Measurements from ENCODE around the gene GRWD1.
"Not testable (repeated sequence)": the region's sequence is repeated elsewhere in the genome, so short reads cannot be mapped to it uniquely, and the experiment has no call there.

Gene GRWD1

GRCh38 chr19:48480558-48481500 is 35.0 kb downstream of the GRWD1 start:
- DNase-seq, result no peak

DNA sequence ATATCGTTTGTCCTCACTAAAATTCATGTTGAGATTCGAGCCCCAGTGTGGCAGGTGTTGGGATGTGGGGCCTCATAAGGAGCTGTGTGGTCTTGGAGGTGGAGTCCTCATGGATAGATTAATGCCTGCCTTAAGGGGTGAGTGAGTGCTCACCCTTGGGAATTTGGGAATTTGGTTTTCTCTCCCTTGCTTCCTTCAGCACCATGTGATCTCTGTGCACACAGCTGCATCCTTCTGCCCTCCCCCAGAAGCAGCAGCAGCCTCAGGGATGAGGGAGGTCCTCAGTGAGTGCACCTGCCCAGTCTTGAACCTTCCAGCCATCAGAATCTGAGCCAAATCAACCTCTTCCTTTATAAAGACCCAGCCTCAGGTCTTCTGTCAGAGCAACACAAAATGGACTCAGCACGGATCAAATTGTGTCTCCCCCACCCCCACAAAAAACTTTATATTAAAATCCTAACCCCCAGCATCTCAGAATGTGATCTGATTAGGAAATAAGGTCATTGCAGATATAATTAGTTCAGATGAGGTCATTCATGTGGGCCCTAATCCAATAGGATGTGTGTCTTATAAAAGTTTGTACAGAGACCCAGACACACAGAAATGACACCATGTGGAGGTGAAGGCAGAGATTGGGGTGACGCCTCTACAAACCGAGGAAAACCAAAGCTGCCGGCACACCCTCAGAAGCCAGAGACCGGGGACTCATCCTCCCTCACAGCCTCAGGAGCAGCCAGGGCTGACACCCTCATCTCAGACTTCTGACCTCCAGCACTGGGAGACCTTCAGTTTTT is 36.3 kb downstream of the GRWD1 start:
- DNase-seq, result no peak

DNA sequence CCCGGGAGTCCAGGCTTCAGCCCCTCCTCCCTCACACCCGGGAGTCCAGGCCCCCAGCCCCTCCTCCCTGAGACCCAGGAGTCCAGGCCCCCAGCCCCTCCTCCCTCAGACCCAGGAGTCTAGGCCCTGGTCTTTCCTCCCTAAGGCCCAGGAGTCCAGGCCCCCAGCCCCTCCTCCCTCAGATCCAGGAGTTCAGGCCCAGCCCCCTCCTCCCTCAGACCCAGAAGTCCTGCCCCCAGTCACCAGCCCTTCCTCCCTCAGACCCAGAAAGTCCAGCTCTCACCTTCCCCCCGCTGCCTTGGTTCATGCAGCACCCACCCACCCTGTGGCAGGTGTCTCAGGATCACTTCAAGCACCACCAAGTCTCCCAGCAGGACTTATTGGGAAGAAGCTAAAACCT is 37.5 kb downstream of the GRWD1 start:
- no peak for DNase-seq

- no peak for DNase-seq
Measured at GRCh38 chr19:48484247-48484893, 38.6 kb downstream of the GRWD1 start.

DNA sequence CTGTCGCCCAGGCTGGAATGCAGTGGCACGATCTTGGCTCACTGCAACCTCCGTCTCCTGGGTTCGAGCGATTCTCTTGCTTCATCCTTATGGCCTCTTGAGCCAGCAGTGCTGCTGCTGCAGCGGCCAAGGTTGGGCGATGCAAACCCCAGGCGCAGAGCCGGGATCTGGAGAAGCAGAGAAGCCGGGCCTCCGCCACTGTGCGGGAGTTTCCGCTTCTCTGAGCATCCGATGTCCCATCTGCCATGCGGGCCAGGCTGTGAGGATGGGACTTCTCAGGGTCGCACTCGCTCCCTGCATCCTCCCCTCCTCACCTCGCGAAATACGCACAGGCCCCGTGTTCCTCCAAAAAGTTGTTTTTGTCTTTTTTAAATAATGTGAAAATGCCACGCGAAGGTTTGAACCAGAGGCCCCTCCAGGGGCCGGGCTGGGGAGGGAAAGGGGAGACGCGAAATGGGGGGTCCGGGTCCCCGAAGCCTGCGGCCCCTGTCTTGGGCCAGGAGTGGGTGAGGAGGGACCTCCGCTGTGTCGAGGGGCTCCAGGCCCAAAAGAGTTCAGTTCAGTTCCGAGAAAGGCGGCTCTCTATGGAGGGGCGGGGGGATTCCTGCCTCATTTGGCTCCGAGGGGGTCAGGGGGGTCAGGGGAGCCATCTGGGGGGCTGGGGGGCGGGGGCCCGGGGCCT is 39.3 kb downstream of the GRWD1 start:
- no peak for DNase-seq

DNA sequence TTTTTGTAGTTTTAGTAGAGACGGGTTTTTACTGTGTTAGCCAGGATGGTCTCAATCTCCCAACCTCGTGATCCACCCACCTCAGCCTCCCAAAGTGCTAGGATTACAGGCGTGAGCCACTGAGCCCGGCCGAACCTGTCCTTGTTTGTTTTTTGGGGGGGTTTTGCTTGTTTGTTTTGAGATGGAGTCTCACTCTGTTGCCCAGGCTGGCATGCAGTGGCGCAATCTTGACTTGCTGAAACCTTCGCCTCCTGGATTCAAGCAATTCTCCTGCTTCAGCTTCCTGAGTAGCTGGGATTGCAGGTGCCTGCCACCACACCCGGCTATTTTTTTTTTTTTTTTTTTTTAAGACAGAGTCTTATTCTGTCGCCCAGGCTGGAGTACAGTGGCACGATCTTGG is 40.9 kb downstream of the GRWD1 start:
- not testable (repeated sequence) for DNase-seq

DNA sequence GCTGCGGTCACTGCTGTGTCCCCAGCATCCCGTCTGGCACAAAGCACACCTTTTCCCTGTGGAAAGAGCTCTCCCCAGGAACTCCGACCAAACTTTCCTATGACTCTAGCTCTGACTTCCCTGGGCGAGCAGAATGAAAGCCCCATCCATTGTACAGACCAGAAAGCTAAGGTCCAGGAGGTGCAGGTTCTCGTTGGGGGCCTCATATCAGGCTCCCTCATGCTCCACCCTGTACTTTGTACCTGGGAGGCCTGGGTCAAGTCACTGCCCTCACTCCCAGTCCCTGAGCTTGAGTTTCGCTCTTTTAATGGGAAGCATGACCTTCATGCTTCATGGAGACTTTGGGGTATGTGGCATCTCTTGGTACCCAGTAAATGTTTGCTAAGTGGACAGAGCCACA is 41.8 kb downstream of the GRWD1 start:
- DNase-seq, result no peak

DNA sequence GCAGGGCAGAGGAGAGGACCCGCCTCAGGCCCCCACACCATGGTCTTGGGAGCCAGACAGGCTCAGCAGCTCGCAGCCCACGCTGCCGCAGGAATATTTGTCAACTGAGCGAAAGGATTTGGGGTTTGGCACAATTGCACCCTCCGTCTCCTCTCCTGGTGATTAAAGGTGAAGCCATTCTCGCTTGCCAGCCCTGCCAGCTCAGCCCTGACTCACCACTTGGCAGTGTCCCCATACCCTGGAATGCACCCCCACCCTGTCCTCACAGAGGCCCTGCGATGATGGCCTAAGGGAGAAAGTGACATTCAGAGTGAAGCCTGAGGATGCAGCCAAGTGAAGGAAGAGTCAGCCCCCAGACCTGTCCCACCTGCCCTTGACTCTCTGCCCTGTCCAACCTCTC is 42.2 kb downstream of the GRWD1 start:
- DNase-seq, result no peak

GRCh38 chr19:48488478-48488877 is 42.7 kb downstream of the GRWD1 start:
- DNase-seq, result not testable (repeated sequence)

DNA sequence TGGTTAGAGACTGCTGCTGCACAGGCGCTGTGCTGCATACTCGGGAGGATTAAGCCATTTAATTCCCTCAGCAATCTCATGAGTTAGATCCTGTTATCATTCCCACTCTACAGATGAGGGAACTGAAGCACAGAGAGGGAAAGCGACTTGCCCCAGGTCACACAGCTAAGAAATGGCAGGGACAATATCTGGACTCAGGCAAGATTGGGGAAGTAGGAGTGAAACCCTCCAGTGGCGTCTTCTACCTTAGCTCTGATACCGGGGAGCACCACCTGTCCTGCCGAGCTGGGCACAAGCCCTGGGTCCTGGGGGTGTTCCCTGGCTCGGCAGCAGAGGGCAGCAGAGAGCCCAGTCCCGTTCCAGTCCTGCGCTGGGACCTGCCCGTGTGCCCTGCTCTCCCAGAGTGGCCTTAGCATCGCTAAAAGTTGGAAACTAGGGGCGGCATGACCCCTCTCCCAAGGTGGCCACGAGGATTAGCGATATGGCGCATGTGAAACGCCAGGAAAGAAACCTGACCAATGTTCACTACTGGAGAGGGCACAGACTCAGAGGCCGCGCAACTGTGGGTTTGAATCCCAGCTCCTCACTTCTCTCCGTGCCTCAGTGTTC is 43.9 kb downstream of the GRWD1 start:
- DNase-seq, result peak; percentile 23

DNA sequence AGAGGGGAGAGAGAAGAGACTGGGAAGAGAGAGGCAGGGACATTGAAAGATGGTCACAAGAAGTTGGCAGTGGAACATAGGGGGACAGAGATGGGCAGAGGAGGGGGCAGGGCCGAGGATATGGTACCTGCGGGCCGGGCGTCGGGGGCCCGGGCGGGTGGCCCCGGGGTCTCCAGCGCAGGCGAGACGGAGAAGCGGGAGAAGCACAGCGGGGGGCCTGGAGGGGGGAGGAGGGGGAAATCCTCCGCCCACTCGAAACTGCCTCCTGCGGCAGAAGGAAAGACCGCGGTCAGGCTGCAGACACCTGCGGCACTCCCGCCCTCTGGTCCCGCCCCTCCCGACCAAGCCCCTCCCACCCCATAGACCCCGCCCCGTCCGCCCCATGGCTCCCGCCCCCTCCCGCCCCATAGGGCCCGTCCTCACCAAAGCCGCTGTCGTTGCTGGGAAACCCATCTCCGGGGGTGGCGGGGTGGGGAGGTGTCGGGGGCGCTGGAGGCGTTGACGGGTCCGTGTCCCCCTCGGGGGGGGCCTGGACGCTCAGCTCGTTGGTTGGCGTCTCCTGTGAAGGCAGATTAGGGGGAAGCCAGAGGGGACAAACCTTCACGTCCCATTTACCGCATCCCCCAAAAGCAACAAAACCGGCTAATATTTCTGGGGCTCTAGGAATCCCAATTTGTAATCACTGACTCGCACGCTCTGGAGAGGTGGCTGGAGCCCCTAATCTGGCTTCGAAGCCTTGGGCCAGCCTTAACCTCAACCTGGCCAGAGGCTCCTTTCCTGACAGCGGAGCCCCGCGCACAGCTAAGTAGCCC is 45.4 kb downstream of the GRWD1 start:
- DNase-seq, result no peak

DNA sequence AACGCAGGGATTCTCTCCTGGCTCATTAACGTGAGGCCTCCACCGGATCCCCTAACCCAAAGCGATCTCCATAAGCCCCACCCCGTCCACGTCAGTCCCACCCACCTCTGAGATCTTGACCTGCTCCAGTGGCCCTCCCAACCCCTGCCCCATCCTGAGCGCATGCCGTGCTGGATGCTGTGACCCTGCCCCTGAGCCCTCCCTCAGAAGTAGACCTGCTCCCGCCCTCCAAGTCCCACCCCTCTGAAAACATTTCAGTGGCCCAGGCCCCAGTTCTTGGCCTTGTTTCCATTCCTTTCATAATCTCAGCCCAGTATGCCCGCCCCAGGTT is 46.0 kb downstream of the GRWD1 start:
- DNase-seq, result no peak

DNA sequence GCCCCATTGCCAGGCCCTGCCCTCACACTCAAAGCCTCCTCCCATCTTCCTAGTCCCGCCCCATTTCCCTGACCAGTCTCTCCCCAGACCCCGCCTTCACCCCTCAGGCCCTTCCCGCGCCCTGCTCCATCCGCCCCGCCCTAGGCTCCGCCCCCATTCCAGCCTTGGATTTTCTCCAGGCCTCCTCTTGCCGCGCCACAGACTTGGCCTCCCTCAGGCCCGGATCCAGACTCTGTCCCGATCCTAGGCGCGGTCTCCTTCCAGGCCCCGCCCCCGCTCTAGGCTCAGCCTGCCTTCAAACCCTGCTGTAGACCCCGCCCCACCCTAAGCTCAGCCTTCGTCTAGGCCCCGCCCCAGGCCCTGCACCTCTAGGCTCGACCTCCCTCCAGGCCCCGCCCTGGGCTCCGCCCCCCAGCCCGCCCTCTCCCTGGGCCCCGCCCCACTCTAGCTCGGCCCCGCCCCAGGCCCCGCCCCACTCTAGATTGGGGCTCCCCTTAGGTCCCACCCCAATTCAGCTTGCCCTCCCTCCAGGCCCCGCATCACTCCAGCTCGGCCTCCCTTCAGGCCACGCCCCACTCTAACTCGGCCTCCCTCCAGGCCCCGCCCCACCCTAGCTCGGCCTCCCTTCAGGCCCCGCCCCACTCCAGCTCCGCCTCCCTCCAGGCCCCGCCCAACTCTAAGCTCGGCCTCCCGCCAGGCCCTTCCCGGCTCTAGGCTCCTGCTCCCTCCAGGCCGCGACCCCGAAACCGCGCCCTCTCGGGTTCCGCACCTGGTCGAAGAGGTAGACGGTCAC is 47.3 kb downstream of the GRWD1 start:
- peak; percentile 37 for DNase-seq

DNA sequence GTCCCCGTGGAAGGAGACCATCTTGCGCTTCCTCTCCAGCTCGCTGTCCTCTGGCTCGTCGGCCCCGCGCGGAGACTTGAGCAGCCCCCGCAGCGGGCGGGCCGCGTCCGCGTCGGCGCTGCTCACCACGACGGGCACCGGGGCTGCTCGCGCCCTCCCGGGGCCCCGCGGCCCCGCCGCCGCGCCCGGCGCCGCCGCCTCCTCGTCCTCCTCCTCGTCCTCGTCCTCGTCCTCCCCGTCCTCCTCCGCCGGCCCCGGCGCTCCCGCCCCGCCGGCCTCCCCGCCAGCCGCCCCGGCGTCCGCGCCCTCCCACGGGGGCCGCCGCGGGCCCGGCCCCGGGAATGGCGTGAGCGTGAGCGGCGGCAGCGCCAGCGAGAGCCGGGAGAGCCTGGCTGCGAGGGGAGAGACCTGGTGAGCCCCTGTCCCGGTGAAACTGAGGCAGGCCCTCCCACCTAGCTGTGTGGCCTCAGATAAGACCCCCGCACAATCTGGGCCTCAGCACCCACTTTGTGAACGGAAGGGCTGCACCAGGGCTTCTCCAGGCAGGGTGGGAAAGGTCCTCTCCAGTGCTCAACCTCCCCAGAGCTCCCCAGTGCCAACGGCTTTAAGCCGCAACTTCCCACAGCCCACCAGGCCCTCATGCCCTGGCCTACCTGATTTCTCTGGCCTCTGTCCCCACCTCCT is 48.1 kb downstream of the GRWD1 start:
- DNase-seq, result no peak

DNA sequence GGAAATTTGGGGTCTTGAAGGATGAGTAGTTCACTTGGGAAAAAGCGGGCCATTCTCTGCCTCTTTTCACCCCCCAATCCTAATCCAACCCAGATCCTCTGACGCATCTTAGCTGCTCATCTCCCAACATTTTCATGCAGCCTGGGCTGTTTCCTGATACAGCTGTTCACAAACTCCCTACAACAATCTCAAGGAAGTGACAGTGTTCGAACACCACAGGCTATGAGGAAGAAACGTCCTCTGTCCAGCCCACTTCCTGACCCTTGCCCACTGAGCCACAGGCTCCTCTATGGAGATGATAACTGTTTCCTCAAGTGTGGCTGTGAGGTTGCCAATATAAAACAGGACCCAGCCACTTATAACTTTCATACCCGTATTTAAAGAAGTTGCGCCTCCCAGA is 49.6 kb downstream of the GRWD1 start:
- no peak for DNase-seq

GRCh38 chr19:48496959-48497727 is 51.4 kb downstream of the GRWD1 start:
- no peak for DNase-seq

GRCh38 chr19:48497728-48498594 is 52.2 kb downstream of the GRWD1 start:
- DNase-seq, result no peak

GRCh38 chr19:48498595-48499311 is 53.0 kb downstream of the GRWD1 start:
- DNase-seq, result no peak

Data from DMS79 treated with DMSO at 0.1 percent for 48 hours (cell line).